HG02884 (cell line): ENCODE data around the gene GPR151.

Experiments
- ATAC-seq: cut with Tn5 transposase; IDR thresholded peaks from one replicate; pipeline ENCODE4 v1.9.1; 2021; ENCODE audit warnings: mild to moderate bottlenecking, moderate library complexity; ENCODE audit not compliant: unreplicated experiment

The GPR151 gene

GRCh38 chr5:146521403-146522106, 5.6 kb upstream of the GPR151 start:
- ATAC-seq, result no peak

- no peak for ATAC-seq
Observed at GRCh38 chr5:146520731-146521130, 4.7 kb upstream of the GPR151 start.

GRCh38 chr5:146519554-146519953, 3.6 kb upstream of the GPR151 start:
- no peak for ATAC-seq

GRCh38 chr5:146515473-146516150, 378 bp downstream of the GPR151 start:
- no peak for ATAC-seq

GRCh38 chr5:146514575-146514974, 1.4 kb downstream of the GPR151 start:
- no peak for ATAC-seq

GRCh38 chr5:146513462-146513861, 2.5 kb downstream of the GPR151 start:
- no peak for ATAC-seq

GRCh38 chr5:146510559-146511125, 5.3 kb downstream of the GPR151 start:
- ATAC-seq, result no peak

- ATAC-seq, result no peak
Observed at GRCh38 chr5:146507428-146507827, 8.6 kb downstream of the GPR151 start.

- no peak for ATAC-seq
Observed at GRCh38 chr5:146499680-146500079, 16.3 kb downstream of the GPR151 start.

- no peak for ATAC-seq
Observed at GRCh38 chr5:146494656-146495055, 21.3 kb downstream of the GPR151 start.

GRCh38 chr5:146490089-146490843, 25.7 kb downstream of the GPR151 start:
- ATAC-seq, result no peak

GRCh38 chr5:146484714-146485391, 31.1 kb downstream of the GPR151 start:
- ATAC-seq, result no peak

- ATAC-seq, result no peak
Observed at GRCh38 chr5:146482775-146483174, 33.2 kb downstream of the GPR151 start.

GRCh38 chr5:146475906-146476305, 40.1 kb downstream of the GPR151 start:
- ATAC-seq, result no peak

GRCh38 chr5:146475190-146475780, 40.7 kb downstream of the GPR151 start:
- no peak for ATAC-seq

- no peak for ATAC-seq
Observed at GRCh38 chr5:146474065-146474464, 41.9 kb downstream of the GPR151 start.

GRCh38 chr5:146467760-146468159, 48.2 kb downstream of the GPR151 start:
- ATAC-seq, result no peak

- no peak for ATAC-seq
Observed at GRCh38 chr5:146466521-146467349, 49.3 kb downstream of the GPR151 start.

- no peak for ATAC-seq
Observed at GRCh38 chr5:146463446-146463845, 52.5 kb downstream of the GPR151 start.
